Stimulated activated naive CD8-positive, alpha-beta T cell treated with anti-CD3 and anti-CD28 coated beads, Interleukin-15, amount 100 ng/mL, for 72 hours (primary cell): ENCODE results near the gene SMARCA2.
A peak's percentile ranks its signal among the peaks of the same experiment; 100 is the strongest.

Experiments used
- ATAC-seq: fragments of 150-1000 bp; cut with Tn5 transposase; 2 replicates; pipeline ENCODE4 v1.10.0; 2021; ENCODE audit warnings: mild to moderate bottlenecking, moderate library complexity
- DNase-seq, 2 donors: peaks; one replicate each; pipeline ENCODE4 v3.0.0; 2021 to 2022
- H3K27ac Mint-ChIP-seq, 2 donors: one replicate each; pipeline ENCODE4 v1.8.0; 2022; ENCODE audit warnings: mild to moderate bottlenecking in 2 of 2, mixed read lengths in 2 of 2, moderate library complexity in 2 of 2
- H3K27me3 Mint-ChIP-seq: one replicate; pipeline ENCODE4 v1.8.0; 2022; ENCODE audit warnings: mixed read lengths
- H3K4me1 Mint-ChIP-seq: one replicate; pipeline ENCODE4 v1.8.0; 2022; ENCODE audit warnings: mild to moderate bottlenecking, mixed read lengths
- H3K4me3 Mint-ChIP-seq, 2 donors: one replicate each; pipeline ENCODE4 v1.8.0; 2022; ENCODE audit warnings: mild to moderate bottlenecking in 2 of 2, mixed read lengths in 2 of 2, moderate library complexity in 1 of 2
- H3K9me3 Mint-ChIP-seq, 2 donors: one replicate each; pipeline ENCODE4 v1.8.0; 2022; ENCODE audit warnings: mixed read lengths in 2 of 2

Gene SMARCA2

GRCh38 chr9:2177121-2177520 lies 162.0 kb downstream of the SMARCA2 start:
- ATAC-seq (no peak), DNase-seq (no peak)
- Mint-ChIP-seq H3K9me3 (no peaks in the 10 kb centered on the region), H3K4me3 (no peak overlapping the region), H3K4me1 (peaks cover 12% of the 10 kb centered on the region), H3K27ac (no peak overlapping the region), H3K27me3 (no peaks in the 10 kb centered on the region)

DNA sequence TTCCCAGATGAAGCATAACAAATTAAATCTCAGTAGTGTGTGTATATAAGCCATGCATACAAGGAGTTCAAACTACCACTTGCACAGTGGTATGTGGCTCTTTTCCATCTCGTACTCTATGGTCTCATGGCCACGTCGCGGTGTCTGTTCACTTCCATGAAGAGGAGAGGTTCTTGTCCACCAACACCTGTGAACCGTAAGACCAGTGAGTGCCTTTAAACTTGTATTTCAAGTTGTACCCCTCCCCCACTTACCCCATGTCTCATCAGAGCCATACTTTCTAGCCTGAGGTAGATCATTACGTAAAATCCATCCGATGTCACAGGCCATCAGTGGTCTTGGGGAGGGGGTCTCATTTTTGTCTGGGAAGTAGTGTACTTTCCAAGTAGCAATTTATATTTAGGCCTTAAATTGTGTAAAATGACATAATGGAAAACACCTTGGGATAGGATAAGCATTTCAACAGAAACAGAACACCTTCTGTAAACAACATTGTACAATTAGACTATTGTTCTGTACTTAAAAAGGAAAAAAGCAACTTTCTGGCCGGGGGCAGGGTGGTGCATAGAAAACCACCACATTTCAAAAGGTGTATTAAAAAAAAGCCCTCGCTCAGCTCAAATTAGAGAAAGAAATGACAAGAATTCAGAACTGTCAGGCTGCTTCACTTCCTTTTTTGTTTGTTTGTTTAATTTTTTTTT lies 163.0 kb downstream of the SMARCA2 start:
- Mint-ChIP-seq H3K9me3 (no peaks in the 10 kb centered on the region), H3K4me3 (no peak overlapping the region), H3K27ac (no peak overlapping the region), H3K4me1 (peaks cover 12% of the 10 kb centered on the region), H3K27me3 (no peaks in the 10 kb centered on the region)
- no peak for DNase-seq
- no peak for ATAC-seq

- no peak overlapping the region for H3K4me3 Mint-ChIP-seq
- peaks cover 4% of the 10 kb centered on the region for H3K4me1 Mint-ChIP-seq
- H3K27ac Mint-ChIP-seq = peak overlapping the region in 1 of 2 donors; percentile 51
- DNase-seq (no peak), ATAC-seq (peak; percentile 55)
- H3K27me3 Mint-ChIP-seq = no peaks in the 10 kb centered on the region
- H3K9me3 Mint-ChIP-seq = no peaks in the 10 kb centered on the region
Measured at GRCh38 chr9:2179567-2179966, 164.4 kb downstream of the SMARCA2 start.

DNA sequence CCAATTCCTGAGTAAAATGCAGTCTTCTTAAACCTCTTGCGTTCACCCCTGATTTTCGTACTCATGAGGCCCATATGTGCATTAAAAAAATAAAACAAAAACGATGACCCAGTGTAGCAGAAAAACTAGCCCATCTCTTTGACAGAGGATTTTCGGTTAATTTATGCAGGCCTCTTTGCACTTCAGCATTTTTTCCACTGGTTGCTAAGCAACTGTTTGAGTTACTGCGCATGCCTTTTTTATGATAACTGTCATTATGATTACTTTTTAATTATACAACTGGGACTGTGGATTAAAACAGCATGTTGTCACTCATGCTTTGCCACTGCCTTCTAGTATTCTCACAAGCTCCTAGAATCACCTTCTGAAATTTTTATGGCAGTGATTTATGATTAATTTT lies 165.0 kb downstream of the SMARCA2 start:
- no peak for ATAC-seq
- Mint-ChIP-seq H3K27ac (peak overlapping the region in 1 of 2 donors; percentile 51), H3K4me3 (no peak overlapping the region), H3K4me1 (no peaks in the 10 kb centered on the region), H3K9me3 (no peaks in the 10 kb centered on the region), H3K27me3 (no peaks in the 10 kb centered on the region)
- DNase-seq = no peak

- no peaks in the 10 kb centered on the region for H3K4me1 Mint-ChIP-seq
- no peaks in the 10 kb centered on the region for H3K9me3 Mint-ChIP-seq
- ATAC-seq (no peak), DNase-seq (no peak)
- no peaks in the 10 kb centered on the region for H3K27me3 Mint-ChIP-seq
- no peak overlapping the region for H3K27ac Mint-ChIP-seq
- H3K4me3 Mint-ChIP-seq = no peak overlapping the region
Measured at GRCh38 chr9:2180704-2181103, 165.6 kb downstream of the SMARCA2 start.

DNA sequence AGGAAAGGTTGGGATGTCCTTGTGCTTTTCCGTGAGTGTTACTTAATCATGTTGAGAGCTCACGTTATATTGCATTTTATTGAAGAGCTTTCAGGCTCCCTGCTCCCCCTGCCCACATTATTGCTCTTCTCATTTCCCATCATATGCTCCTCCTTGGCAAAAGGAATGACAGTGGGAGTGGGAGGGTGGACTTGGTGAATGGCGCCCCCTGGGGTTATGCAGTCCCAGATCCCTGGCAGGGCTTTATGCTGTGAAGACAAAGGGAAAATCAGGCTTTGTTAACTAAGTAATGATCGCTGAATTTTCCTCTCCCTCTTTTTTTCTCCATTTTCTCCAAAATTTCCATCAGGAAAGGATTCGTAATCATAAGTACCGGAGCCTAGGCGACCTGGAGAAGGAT lies 166.6 kb downstream of the SMARCA2 start:
- DNase-seq (no peak), ATAC-seq (no peak)
- Mint-ChIP-seq H3K9me3 (no peaks in the 10 kb centered on the region), H3K4me1 (no peaks in the 10 kb centered on the region), H3K27ac (no peak overlapping the region), H3K27me3 (no peaks in the 10 kb centered on the region), H3K4me3 (no peak overlapping the region)

DNA sequence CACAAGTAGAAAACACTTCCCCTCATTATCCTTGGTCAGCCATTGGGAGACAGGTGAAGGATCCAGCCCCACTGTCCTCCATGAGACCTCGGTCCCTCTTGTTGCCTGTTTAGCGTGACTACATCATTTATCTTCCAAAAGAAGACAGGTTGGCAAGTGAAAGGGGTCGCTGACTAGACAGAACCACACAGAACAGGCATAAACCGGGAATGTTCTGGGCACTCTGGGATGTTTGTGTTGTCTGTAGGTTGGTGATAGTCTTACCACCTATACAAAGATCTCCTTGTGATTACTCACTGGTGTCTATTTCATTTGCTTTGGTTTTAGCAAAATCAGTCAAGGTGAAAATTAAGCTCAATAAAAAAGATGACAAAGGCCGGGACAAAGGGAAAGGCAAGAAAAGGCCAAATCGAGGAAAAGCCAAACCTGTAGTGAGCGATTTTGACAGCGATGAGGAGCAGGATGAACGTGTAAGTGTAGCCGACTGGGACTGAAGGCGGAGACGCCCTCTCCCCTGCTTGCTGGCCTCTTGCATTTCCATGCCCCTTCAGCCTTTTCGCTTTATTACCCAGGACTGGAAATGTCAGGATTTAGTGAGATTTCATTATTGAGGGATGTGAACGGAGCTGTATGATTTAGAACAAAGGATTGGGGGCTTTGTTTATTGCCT lies 175.9 kb downstream of the SMARCA2 start:
- Mint-ChIP-seq H3K4me1 (peaks cover 27% of the 10 kb centered on the region), H3K27ac (peak overlapping the region in 1 of 2 donors; percentile 72), H3K4me3 (no peak overlapping the region), H3K27me3 (no peaks in the 10 kb centered on the region), H3K9me3 (peaks cover 0 to 6% of the 10 kb centered on the region in 2 donors)
- DNase-seq = no peak
- no peak for ATAC-seq

GRCh38 chr9:2191609-2191972 lies 176.4 kb downstream of the SMARCA2 start:
- Mint-ChIP-seq H3K9me3 (peaks cover 0 to 6% of the 10 kb centered on the region in 2 donors), H3K27ac (peak overlapping the region in 1 of 2 donors; percentile 93), H3K4me1 (peaks cover 27% of the 10 kb centered on the region), H3K27me3 (no peaks in the 10 kb centered on the region), H3K4me3 (no peak overlapping the region)
- ATAC-seq (no peak), DNase-seq (no peak)

DNA sequence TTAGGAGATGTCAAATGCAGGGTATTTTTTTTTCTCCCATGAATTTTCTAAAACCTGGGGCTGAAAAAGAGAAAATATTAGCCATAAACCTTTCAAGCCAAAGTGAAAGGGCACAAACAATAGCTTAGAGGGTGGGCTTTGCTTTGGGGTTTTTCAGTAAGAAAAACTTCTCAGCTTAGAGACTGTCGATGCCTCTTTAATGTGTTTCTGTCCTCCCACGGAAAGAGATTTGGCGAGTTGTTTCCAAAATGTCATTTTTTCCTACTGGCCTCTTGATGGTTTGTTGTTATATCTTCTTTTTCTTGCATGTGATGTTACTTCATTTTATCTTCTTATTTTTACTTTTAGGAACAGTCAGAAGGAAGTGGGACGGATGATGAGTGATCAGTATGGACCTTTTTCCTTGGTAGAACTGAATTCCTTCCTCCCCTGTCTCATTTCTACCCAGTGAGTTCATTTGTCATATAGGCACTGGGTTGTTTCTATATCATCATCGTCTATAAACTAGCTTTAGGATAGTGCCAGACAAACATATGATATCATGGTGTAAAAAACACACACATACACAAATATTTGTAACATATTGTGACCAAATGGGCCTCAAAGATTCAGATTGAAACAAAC lies 177.3 kb downstream of the SMARCA2 start:
- no peak for ATAC-seq
- Mint-ChIP-seq H3K27me3 (no peaks in the 10 kb centered on the region), H3K4me3 (peak overlapping the region; percentile 21 to 40), H3K9me3 (peaks cover 0 to 6% of the 10 kb centered on the region in 2 donors), H3K27ac (peak overlapping the region; percentile 59 to 93), H3K4me1 (peaks cover 27% of the 10 kb centered on the region)
- no peak for DNase-seq

DNA sequence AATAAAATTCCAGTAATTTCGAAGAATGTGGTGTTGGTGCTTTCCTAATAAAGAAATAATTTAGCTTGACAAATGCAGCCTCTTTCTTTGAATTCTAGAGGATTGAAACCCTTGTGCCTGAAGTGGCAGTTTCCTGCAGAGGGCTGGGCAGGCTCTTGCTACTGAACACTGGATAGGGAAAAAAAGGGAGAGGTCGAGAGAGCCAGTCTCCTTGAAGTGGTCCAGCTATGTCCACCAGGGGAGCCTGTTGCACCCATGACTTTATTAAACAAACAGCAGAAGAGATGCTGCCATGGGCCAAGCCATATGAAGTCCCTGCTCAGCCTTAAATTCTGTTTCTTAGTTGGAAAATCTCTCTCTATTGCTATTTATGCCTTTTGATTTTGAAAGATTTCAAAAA lies 178.4 kb downstream of the SMARCA2 start:
- no peak overlapping the region for H3K27ac Mint-ChIP-seq
- no peak overlapping the region for H3K4me3 Mint-ChIP-seq

DNA sequence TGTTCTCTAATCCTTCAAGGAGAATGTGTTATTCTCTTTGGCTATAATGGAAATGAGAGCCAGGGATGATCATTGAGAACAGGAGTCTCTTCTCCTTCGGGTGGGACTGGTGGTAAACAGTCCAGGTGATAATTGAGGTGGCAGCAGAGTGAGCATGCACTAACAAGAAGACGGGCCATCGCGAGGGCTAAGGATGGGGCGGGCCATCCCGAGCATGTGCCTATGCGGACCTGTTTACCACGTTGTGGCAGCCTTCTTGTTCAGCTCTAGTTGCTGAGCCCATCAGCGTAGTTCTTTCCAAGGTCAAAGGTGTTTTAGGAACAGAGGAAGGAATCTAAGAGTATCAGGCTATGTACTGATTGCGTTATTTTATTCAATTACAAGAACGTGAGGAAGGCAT lies 180.1 kb downstream of the SMARCA2 start:
- Mint-ChIP-seq H3K4me1 (peaks cover 37% of the 10 kb centered on the region), H3K27me3 (no peaks in the 10 kb centered on the region), H3K4me3 (no peak overlapping the region), H3K9me3 (peaks cover 19 to 20% of the 10 kb centered on the region in 2 donors), H3K27ac (no peak overlapping the region)
- DNase-seq (no peak), ATAC-seq (no peak)

More for the DNA sequence above, 178.4 kb downstream of the SMARCA2 start:
- ATAC-seq (no peak), DNase-seq (no peak)
- Mint-ChIP-seq H3K4me1 (peaks cover 27% of the 10 kb centered on the region), H3K27me3 (no peaks in the 10 kb centered on the region), H3K9me3 (peaks cover 6 to 7% of the 10 kb centered on the region in 2 donors)

DNA sequence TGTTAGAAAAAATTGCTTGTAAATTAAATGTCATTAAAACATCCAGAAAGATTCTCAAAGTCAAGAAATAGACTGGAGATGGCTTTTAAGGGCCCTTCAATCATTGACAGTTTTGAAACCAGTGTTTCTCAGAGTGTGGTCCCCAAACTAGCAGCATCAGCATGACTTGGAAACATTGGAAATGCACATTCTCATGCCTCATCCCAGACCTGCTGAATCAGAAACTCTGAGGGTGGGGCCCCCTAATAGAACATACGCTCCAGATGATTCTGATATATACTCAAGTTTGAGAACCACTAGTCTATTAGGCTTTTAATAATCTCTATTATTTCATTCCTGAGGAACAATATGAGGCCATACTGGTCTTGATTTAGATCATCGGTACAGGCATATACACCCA lies 181.6 kb downstream of the SMARCA2 start:
- H3K9me3 Mint-ChIP-seq = peaks cover 31 to 34% of the 10 kb centered on the region in 2 donors
- H3K4me3 Mint-ChIP-seq = no peak overlapping the region
- peaks cover 27% of the 10 kb centered on the region for H3K4me1 Mint-ChIP-seq
- DNase-seq = no peak
- ATAC-seq = no peak
- H3K27ac Mint-ChIP-seq = no peak overlapping the region
- H3K27me3 Mint-ChIP-seq = no peaks in the 10 kb centered on the region

- ATAC-seq (no peak), DNase-seq (no peak)
- Mint-ChIP-seq H3K27me3 (no peaks in the 10 kb centered on the region), H3K4me3 (no peak overlapping the region), H3K27ac (peak overlapping the region in 1 of 2 donors; percentile 54), H3K4me1 (peaks cover 10% of the 10 kb centered on the region), H3K9me3 (peaks cover 40 to 57% of the 10 kb centered on the region in 2 donors)
Measured at GRCh38 chr9:2198956-2199635, 183.9 kb downstream of the SMARCA2 start.

- Mint-ChIP-seq H3K27me3 (no peaks in the 10 kb centered on the region), H3K27ac (peak overlapping the region in 1 of 2 donors; percentile 27), H3K9me3 (peaks cover 40 to 54% of the 10 kb centered on the region in 2 donors), H3K4me3 (no peak overlapping the region), H3K4me1 (peaks cover 10% of the 10 kb centered on the region)
- ATAC-seq = no peak
- no peak for DNase-seq
Measured at GRCh38 chr9:2199999-2200796, 185.1 kb downstream of the SMARCA2 start.

- Mint-ChIP-seq H3K4me1 (peaks cover 7% of the 10 kb centered on the region), H3K4me3 (no peak overlapping the region), H3K9me3 (peaks cover under 1 to 6% of the 10 kb centered on the region in 2 donors), H3K27me3 (no peaks in the 10 kb centered on the region), H3K27ac (no peak overlapping the region)
- no peak for DNase-seq
- no peak for ATAC-seq
Measured at GRCh38 chr9:2208465-2208864, 193.3 kb downstream of the SMARCA2 start.
